ENCODE results near the gene KRT17.
"Not testable (repeated sequence)": the region's sequence is repeated elsewhere in the genome, so short reads cannot be mapped to it uniquely, and the experiment has no call there.

Gene KRT17

GRCh38 chr17:41589301-41589700, 35.1 kb downstream of the KRT17 start:
- no peak for DNase-seq

DNA sequence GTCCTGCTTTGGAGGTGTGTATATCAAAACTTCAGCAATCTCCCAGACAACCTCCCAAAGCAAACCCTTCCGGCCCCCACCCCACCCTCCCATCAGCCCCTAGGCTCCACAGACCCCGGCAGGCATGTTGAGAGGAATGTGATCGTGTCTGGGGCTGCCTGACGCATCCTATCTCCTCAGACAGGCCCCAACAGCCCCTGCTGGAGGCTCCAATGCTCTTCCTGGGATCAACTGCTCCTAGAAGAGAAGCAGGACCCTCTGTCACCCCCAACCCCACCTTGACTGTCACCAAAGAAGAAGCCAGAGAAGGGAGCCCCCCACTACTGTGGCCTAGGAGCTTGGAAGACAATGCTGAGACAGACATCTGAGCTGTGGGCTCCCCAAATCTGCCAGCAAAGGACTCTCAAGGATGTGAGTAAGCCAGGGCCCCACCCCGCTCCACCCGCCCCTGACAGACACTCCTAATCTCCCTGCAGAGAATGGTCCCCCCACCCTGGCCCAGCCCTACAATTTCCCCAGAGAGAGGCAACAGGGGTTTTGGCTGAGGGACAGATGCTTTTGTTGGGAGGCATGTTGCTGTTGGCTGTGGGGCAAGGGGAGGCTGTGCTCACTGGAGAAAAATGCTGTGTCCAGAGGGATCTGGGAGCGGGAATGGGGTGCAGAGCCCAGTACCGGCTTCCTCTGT, 36.1 kb downstream of the KRT17 start:
- no peak for DNase-seq

GRCh38 chr17:41586863-41587495, 37.4 kb downstream of the KRT17 start, which contains the start of gene KRT14:
Gene KRT14, minus strand, starts transcription at chr17:41586895. Its CDS starts 61 bp downstream, at chr17:41586834.
- no peak for DNase-seq

DNA sequence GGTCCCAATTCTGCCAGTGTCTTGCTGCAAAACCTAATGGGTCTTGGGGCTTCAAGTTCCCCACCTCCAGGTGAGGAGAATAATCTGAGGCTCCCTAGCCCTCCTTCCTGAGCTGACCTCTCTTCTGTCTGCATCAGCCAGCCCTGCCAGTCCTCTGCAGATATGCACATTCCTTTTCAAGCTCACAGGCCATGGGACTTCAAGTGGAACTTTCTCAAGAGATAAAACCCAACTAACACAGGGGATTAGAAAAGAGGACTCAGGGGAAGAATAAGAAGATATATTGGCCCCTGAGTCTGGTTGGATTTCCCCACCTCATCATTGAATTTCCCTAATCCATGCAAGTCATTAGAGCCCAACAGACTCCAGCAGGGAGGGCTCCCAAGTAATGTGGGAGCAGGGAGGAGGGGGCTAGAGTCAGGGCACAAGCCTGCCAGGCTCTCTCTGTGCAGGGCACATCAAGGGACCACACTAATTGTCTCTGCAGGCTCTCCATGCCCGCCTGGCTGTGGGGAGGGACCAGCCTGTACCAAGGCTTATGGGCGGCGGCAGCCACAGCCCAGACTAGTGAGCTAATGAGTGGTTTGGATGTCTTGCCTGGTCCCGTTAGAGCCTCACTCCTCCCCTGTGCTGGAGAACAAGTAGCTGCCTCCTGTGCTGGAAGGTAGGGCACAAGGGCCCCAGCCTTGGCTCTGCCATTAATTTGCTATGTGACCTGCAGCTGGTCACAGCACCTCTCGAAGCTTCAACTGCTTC, 38.9 kb downstream of the KRT17 start:
- DNase-seq, result peak; percentile 46

DNA sequence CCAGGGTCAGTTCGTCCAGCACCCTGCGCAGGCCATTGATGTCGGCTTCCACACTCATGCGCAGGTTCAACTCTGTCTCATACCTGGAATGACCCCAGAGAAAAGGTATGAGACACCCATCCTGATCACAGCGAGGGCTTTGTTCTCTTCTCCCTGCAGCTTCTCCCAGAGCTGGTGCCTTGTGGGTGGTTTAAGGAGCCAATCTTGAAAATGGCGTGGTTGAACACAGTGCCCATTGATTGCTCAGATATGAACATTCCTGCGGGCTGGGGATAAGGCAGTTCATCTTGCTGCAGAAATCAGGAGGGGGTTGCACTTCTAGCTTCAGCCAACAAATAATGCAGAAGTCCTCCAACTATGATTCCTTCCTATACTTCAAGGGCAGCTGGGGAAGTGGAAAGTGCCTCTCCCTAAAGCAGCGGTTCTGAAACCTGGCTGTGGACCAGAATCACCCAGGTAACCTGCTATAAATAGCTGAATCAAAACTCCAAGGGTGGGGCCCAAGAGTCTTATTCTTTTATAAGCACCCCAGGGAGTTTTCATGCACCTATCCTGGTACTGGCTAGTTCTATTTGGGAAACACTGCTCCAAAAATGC, 39.9 kb downstream of the KRT17 start:
- DNase-seq, result not testable (repeated sequence)

GRCh38 chr17:41583137-41584127, 40.9 kb downstream of the KRT17 start:
- DNase-seq, result no peak

- not testable (repeated sequence) for DNase-seq
Measured at GRCh38 chr17:41582061-41582968, 42.1 kb downstream of the KRT17 start.

DNA sequence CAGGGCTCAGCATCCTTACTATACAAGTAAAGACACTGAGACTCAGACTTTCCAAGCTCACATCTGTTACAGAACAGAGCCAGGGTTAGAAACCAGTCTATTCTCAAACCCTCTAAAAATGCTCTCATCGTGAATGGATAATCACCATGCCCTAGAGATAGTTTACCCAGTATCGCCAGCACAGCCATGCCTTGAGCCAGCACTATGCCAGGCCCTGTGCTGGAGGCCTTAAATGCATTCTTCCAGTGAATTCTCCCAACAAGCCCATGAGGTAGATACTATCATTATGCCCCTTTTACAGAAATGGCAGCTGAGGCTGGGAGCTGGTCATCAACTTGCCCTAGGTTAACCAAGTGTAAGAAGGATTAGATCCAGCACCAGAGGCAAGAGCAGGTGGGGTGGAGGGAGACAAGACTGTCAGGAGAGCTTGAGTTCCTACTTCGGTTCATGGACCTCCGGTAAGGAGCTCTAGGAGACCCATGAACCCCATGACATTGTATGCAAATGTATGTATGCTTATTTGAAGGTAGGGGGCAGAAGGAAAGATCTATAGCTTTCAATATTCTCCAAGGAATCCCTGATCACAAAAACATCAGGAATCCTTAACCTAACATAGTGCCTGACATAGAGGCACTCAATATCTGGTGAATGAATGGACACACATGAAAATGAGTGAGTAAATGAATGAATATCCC, 42.9 kb downstream of the KRT17 start:
- DNase-seq, result no peak

DNA sequence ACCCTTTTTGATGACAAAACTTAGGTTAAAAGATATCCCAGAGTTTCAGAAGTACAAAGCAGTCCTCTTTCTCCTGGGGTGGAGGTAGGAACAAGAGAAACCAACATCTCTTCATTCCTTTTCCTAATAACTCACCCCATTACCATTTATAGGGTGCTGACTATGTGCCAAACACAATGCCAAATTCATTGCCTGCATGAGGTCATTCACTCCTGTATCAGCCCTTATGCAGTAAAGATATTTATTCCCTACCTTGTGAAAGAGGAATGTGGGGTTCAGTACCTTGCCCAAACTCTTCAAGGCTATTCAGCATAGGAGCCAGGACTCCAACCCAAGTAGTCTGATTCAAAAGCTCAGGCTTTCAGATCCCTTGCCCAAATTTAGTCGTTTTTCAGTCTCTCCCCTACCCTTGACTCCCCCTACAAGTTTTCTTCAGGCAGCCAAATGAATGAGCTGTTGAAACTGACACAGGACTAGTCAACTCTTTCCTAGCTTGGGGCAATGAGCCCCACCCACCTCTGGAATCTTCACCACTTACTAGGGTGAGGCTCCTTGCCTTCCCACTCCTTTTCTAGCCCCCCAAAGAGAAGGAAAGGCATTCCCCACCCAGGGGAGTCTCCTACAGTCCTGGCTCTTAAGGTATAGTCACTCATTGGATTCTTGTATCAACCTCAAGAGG, 43.5 kb downstream of the KRT17 start:
- DNase-seq, result no peak

GRCh38 chr17:41580244-41580575, 44.2 kb downstream of the KRT17 start:
- DNase-seq, result no peak

- DNase-seq, result peak; percentile 83
Measured at GRCh38 chr17:41579484-41580243, 44.7 kb downstream of the KRT17 start.

DNA sequence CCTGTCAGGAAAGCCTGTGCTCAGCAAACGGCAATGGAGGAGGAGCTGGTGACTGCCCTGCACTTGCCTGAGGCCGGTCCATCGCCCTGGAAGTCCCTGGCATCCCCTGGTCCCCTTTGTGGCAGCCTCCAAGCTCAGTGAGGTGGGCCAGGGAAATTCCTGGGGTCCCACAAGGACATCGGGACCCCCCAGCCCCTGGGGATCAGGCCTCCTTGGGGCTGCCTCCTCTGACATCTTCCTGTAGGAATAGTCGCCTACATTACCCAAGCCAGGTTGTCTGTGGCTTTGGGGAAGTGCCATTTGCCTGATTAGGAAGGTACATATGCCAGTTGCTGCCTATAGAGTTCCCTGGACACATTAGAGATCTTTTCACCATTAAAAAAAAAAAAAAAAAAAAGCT, 45.4 kb downstream of the KRT17 start:
- no peak for DNase-seq

- no peak for DNase-seq
Measured at GRCh38 chr17:41578538-41578937, 45.8 kb downstream of the KRT17 start.

DNA sequence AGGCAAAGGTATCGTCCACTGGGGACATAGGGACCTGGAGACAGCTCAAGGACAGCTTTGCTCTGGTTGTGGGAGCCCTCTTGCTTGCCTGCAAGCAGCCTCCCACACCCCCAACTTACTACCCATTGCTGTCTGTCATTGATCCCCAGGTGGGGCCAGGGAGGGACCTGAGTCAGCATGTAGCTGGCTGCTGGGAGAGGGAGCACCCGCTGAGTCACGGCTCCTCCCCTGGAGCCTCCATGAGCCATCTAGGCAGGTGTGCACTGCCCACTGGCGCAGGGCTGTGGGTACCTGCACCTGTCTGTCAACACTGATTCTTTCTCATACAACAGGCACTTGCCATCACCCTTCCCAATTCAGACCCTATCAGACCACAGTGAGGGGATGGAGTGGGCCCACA, 47.6 kb downstream of the KRT17 start:
- not testable (repeated sequence) for DNase-seq

DNA sequence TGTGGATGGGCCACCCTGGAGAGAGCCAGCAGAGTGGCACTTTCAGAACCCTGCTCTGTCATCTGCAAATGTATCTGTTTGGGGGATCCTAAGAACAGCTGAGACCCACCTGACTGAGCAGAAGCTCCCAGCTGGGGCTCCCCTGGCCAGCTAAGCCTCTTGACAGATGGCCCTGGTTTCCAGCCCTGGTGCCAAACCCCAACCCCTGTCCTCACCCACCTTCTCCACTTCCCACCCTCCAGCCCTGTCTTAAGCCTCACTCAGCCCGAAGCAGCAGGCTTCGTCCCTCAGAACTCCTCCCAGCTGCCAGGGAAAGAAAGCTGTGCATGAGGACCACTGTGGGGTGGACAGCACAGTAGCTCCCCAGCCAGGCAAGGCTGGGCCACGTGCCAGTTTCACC, 49.0 kb downstream of the KRT17 start:
- DNase-seq, result no peak

DNA sequence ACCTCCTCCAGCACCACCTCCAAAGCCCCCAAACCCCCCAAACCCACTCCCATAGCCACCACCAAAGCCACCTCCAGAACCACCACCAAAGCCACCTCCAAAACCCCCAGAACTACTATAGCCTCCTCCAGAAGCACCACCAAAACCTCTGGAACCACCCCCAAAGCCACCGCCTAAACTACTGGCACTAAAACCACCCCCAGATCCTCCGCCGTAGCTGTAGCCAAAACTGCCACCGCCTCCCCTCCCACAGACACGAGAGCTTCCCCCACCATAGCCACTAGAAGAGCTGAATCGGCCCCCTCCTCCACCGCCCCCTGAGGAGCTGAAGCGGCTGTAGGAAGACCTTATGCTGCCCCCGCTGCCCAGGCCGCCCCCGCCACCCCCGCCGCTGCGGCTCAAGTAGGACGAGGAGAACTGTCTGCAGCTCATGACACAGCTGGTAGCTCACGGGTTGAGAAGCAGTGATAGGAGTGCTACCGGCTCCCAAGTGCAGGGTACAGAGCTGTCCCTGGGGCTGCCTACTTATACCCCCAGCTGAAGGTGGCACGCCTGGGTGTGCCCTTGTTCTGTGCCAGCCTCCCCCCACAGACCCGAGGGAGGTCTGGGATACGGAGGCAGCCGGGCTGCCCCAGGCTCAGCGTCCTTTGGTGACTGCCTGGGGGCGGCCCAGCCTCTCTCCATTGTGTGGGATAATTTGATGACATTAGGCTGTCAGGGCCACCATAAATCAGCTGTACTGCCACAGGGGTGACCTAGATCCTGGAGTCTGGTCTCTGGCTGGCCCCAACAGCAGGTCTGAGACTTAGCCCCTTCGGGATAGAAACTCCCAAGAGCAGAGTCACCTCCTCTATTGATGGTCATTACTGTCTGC, 52.6 kb downstream of the KRT17 start, which contains the start of gene KRT9:
KRT9 (minus strand) TSS at position 499 of the 874 bp plus-strand sequence; CDS start at position 432, 67 bp downstream.
- DNase-seq, result no peak
